ENCODE data around the gene MRTFA. TPM values are rescaled to one million over a fixed set of nuclear protein-coding genes. Genes with fewer than 3 reads are reported as not detected.

Gene MRTFA
- total and polyA plus RNA-seq, 9 of the 15 experiments (the other 6 are each of a cell fraction or from before 2014, with no cell fraction given): 0.84 to 21.1 (median 3.7) TPM

DNA sequence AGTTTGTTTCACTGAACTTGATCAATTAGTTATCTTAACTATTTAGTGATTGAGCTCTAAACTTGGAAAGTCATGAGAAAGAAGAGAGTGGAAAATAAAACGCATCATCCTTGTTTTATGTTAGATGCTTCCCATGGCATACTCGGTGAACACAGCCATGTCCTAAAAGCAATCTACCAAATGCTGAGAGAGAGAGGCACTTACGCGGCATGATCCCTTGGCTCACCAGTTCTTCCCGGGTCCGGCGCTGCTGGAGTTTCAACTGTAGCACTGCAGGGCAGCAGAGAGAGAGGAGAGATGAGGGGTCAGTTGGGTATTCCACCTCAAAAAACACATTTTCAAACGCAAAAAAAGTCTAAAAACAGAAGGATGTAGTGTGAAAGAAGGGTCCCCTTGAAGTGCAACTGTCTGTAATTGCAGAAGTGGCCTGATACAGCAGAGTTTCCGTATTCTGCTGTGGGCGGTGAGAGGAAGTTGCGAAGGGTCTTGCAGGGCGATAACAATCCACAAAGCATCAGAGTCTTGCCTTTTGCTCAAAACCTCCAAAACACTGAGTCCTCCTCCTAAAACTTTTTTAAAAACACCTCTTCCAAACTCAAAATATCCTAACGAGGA lies 173.4 kb downstream of the MRTFA start (continued):
- 0 out of 2 replicates have a peak, but pooled peaks have one; percentile 22 for TF ChIP-seq ATF7 (IDR thresholded peaks at IDR 0.05)
- 0 out of 2 replicates have a peak, but pooled peaks have one; percentile 18 for TF ChIP-seq GATAD2B (IDR thresholded peaks at IDR 0.05; ENCODE audit: borderline replicate concordance)
- TF ChIP-seq EP400 (IDR thresholded peaks at IDR 0.05): peak; percentile 25; the same call in 1 of the 2 replicates
- TF ChIP-seq HDAC1 (IDR thresholded peaks at IDR 0.05): 0 out of 4 replicates have a peak, but pooled peaks of 1 of the 2 experiments have one; percentile 12

DNA sequence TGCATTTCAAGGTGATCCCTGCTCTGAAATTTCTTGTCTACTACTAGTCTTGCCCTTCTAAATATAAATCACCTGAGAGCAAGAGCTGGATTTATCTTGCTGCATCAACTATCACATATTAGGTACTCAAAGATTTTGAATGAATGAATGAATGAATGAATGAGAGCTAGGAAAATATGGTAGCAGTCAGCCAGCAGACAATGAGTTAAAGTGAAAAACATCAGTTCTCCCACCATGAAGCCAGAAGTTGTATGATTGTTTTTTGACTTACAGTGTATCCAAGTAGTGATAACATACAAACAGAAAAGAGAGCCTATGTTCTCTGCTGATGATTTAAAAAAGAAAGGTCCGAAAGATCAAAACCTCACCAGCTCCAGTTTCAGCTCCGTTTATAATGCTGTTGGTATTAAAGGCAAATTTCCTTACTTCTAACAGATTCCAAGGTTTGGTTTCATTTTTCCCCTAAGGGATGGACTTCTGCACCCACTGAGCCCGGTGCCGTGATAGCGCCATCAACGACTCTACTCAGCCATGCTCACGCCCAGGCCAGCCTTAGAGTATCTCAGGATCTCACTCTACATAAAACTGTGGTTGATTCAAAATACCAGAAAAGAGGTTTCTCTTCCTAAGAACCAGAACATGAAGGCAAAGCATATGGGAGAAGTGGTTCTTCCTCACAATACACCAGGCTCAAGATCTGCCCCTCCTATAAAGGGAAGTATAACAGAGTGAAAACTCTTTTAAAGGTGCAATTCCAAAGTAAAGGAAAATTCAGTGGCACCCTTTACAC lies 174.1 kb downstream of the MRTFA start:
- TF ChIP-seq ZNF24 (IDR thresholded peaks at IDR 0.05): peak; percentile 90
- TF ChIP-seq MAFF (IDR thresholded peaks at IDR 0.05; ENCODE audit: low read length): no peak
- peak; percentile 66; the same call in 1 of the 2 replicates for TF ChIP-seq ZNF766 (CRISPR knock-in tag; conservative IDR thresholded peaks at IDR 0.05)

More for the DNA sequence above, 174.1 kb downstream of the MRTFA start:
- ChIA-PET CTCF (ENCODE audit: low intra/inter-chr PET ratio) (no interaction called here), POLR2A (interaction anchor here (0.8 kb wide), 1 partner anchor 12 kb away, joined by 3 read pairs; no protein-coding TSS in a partner anchor)
- Histone ChIP-seq H3K79me2 (ENCODE audit: control insufficient read depth, insufficient read depth, low read length) (peaks cover 7% of the 10 kb centered on the region; the same call in 1 of the 3 replicates), H3K4me1 (replicated peaks in 1 of 2; ENCODE audit: control insufficient read depth in 2 of 2, insufficient read depth in 2 of 2, low read length in 2 of 2) (peaks cover 3 to 19% of the 10 kb centered on the region in 2 experiments; a peak in 3 of 5 replicates), H3K27me3 (ENCODE audit: control insufficient read depth in 2 of 2, insufficient read depth in 2 of 2, low read length in 2 of 2) (no peaks in the 10 kb centered on the region), H3K27ac (ENCODE audit: extremely low read depth, low read depth, low read length) (peak overlapping the region; percentile 71), H3K4me3 (peak overlapping the region; percentile 36), H3K9ac (ENCODE audit: insufficient read depth in 1 of 2, low read depth in 2 of 2, low read length in 2 of 2) (peak overlapping the region in 1 of 2 experiments; percentile 65; a peak in 3 of 4 replicates), H3K4me2 (ENCODE audit: insufficient read depth, low read length) (peak overlapping the region; percentile 79), H2AFZ (ENCODE audit: low read depth, low read length) (peak overlapping the region; percentile 66), H3K9me3 (replicated peaks; ENCODE audit: control insufficient read depth, insufficient read depth, low read depth, low read length) (no peaks in the 10 kb centered on the region), H3K36me3 (ENCODE audit: control insufficient read depth, insufficient read depth, low read length) (peaks cover 8% of the 10 kb centered on the region; the same call in 2 of the 3 replicates), H3K9me1 (ENCODE audit: control insufficient read depth, insufficient read depth, low read length) (no peaks in the 10 kb centered on the region), H4K20me1 (replicated peaks; ENCODE audit: control insufficient read depth, insufficient read depth, low read length) (no peaks in the 10 kb centered on the region)
- BruUV-seq (replicated peaks): TSS peak; percentile 70
- intact Hi-C loops (cut with micrococcal nuclease): no loop called here
- FAIRE-seq (peak; percentile 37), ATAC-seq (peak; percentile 68), DNase-seq (ENCODE audit: extremely low read depth in 1 of 4, low spot score in 3 of 4) (no peak)
- 23% methylated on average over 7 of the region's 7 CpGs for WGBS (ENCODE audit: insufficient coverage, low coverage, missing lambda C conversion rate)
- in situ Hi-C loops (cut with MboI): no loop called here
